ENCODE data around the gene C4orf54. TPM values are rescaled to one million over a fixed set of nuclear protein-coding genes. Genes with fewer than 3 reads are reported as not detected.

The C4orf54 gene
- total and polyA plus RNA-seq, 2 of the 8 experiments (the other 6 are each of a cell fraction or from before 2014, with no cell fraction given): not detected

DNA sequence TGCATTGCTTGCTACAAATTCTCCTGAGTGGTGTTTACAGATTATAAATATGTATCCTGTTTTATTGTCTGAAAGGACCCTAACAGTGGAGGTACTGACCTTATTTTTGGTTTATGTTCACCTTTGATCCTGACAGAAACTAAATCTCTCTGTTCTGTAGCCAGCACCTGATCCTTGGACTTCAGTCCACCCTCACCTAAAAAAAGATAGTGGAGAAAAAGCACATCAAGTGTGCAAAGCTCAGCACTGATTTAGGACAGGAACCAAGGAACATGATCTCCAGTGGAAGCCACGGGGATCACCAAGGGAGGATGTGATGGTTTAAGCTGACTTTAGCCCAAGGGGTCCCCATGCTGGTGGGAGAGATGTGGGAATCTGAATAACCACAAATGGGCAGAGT is 22.3 kb upstream of the C4orf54 start (continued):
- TF ChIP-seq, protein P1, sequence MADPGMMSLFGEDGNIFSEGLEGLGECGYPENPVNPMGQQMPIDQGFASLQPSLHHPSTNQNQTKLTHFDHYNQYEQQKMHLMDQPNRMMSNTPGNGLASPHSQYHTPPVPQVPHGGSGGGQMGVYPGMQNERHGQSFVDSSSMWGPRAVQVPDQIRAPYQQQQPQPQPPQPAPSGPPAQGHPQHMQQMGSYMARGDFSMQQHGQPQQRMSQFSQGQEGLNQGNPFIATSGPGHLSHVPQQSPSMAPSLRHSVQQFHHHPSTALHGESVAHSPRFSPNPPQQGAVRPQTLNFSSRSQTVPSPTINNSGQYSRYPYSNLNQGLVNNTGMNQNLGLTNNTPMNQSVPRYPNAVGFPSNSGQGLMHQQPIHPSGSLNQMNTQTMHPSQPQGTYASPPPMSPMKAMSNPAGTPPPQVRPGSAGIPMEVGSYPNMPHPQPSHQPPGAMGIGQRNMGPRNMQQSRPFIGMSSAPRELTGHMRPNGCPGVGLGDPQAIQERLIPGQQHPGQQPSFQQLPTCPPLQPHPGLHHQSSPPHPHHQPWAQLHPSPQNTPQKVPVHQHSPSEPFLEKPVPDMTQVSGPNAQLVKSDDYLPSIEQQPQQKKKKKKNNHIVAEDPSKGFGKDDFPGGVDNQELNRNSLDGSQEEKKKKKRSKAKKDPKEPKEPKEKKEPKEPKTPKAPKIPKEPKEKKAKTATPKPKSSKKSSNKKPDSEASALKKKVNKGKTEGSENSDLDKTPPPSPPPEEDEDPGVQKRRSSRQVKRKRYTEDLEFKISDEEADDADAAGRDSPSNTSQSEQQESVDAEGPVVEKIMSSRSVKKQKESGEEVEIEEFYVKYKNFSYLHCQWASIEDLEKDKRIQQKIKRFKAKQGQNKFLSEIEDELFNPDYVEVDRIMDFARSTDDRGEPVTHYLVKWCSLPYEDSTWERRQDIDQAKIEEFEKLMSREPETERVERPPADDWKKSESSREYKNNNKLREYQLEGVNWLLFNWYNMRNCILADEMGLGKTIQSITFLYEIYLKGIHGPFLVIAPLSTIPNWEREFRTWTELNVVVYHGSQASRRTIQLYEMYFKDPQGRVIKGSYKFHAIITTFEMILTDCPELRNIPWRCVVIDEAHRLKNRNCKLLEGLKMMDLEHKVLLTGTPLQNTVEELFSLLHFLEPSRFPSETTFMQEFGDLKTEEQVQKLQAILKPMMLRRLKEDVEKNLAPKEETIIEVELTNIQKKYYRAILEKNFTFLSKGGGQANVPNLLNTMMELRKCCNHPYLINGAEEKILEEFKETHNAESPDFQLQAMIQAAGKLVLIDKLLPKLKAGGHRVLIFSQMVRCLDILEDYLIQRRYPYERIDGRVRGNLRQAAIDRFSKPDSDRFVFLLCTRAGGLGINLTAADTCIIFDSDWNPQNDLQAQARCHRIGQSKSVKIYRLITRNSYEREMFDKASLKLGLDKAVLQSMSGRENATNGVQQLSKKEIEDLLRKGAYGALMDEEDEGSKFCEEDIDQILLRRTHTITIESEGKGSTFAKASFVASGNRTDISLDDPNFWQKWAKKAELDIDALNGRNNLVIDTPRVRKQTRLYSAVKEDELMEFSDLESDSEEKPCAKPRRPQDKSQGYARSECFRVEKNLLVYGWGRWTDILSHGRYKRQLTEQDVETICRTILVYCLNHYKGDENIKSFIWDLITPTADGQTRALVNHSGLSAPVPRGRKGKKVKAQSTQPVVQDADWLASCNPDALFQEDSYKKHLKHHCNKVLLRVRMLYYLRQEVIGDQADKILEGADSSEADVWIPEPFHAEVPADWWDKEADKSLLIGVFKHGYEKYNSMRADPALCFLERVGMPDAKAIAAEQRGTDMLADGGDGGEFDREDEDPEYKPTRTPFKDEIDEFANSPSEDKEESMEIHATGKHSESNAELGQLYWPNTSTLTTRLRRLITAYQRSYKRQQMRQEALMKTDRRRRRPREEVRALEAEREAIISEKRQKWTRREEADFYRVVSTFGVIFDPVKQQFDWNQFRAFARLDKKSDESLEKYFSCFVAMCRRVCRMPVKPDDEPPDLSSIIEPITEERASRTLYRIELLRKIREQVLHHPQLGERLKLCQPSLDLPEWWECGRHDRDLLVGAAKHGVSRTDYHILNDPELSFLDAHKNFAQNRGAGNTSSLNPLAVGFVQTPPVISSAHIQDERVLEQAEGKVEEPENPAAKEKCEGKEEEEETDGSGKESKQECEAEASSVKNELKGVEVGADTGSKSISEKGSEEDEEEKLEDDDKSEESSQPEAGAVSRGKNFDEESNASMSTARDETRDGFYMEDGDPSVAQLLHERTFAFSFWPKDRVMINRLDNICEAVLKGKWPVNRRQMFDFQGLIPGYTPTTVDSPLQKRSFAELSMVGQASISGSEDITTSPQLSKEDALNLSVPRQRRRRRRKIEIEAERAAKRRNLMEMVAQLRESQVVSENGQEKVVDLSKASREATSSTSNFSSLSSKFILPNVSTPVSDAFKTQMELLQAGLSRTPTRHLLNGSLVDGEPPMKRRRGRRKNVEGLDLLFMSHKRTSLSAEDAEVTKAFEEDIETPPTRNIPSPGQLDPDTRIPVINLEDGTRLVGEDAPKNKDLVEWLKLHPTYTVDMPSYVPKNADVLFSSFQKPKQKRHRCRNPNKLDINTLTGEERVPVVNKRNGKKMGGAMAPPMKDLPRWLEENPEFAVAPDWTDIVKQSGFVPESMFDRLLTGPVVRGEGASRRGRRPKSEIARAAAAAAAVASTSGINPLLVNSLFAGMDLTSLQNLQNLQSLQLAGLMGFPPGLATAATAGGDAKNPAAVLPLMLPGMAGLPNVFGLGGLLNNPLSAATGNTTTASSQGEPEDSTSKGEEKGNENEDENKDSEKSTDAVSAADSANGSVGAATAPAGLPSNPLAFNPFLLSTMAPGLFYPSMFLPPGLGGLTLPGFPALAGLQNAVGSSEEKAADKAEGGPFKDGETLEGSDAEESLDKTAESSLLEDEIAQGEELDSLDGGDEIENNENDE (IDR thresholded peaks at IDR 0.05; ENCODE audit: insufficient replicate concordance, low read length): no peak
- TF ChIP-seq YY1 (IDR thresholded peaks at IDR 0.05; ENCODE audit: low read depth, low read length) (no peak), TEAD4 (IDR thresholded peaks at IDR 0.05; ENCODE audit: low read depth, low read length) (no peak), RNF2 (IDR thresholded peaks at IDR 0.05; ENCODE audit: borderline replicate concordance, low read depth, low read length, missing control alignments, poor library complexity, severe bottlenecking) (no peak), SAP30 (IDR thresholded peaks at IDR 0.05; ENCODE audit: insufficient read depth, insufficient replicate concordance, low read length) (no peak), PHF8 (conservative IDR thresholded peaks at IDR 0.05; ENCODE audit: low read depth, low read length) (no peak), RAD21 (IDR thresholded peaks at IDR 0.05 in 1 of 2, conservative IDR thresholded peaks at IDR 0.05 in 1 of 2; ENCODE audit: low read depth in 2 of 2, low read length in 2 of 2) (no peak), TAF7 (optimal IDR thresholded peaks at IDR 0.05; ENCODE audit: borderline replicate concordance, low read depth, low read length) (no peak)
